Tibial nerve (tissue), 4 donors: ENCODE measurements around the gene VN1R5. TPM values are rescaled to one million over a fixed set of nuclear protein-coding genes. Genes with fewer than 3 reads are reported as not detected.

Experiments used
- DNase-seq, 2 donors: peaks; one replicate each; pipeline ENCODE4 v3.0.0-alpha.2; 2019; ENCODE audit warnings: low spot score in 2 of 2
- H3K27ac ChIP-seq, 4 donors: fragments of 200-600 bp; sonication (generic) in 3 of 4; one replicate each; pipeline ENCODE4 v1.5.1; 2017 to 2019; ENCODE audit warnings: mild to moderate bottlenecking in 1 of 4
- H3K27me3 ChIP-seq, 2 donors: fragments of 200-600 bp; sonication (generic) in 1 of 2; one replicate each; pipeline versions ENCODE4 v1.5.1 to v1.6.0; 2017 to 2019
- H3K36me3 ChIP-seq, 3 donors: fragments of 200-600 bp; sonication (generic); one replicate each; pipeline ENCODE4 v1.5.1; 2018 to 2019
- H3K4me1 ChIP-seq, 4 donors: fragments of 200-600 bp; sonication (generic) in 3 of 4; one replicate each; pipeline ENCODE4 v1.5.1; 2017 to 2019
- H3K4me3 ChIP-seq, 4 donors: fragments of 200-600 bp; sonication (generic) in 3 of 4; one replicate each; pipeline ENCODE4 v1.5.1; 2017 to 2019; ENCODE audit warnings: mild to moderate bottlenecking in 1 of 4, moderate library complexity in 1 of 4
- H3K9me3 ChIP-seq, 4 donors: fragments of 200-600 bp; sonication (generic) in 3 of 4; one replicate each; pipeline ENCODE4 v1.5.1; 2017 to 2019
- EP300 ChIP-seq, 2 donors: sonication (generic); formaldehyde crosslinking; IDR thresholded peaks; one replicate each; pipeline ENCODE4 v1.6.1; 2017; ENCODE audit warnings: antibody characterized with exemption in 2 of 2, mild to moderate bottlenecking in 1 of 2
- POLR2A ChIP-seq, 2 donors: fragments of 450-650 bp; IDR thresholded peaks; one replicate each; pipeline ENCODE4 v1.6.1; 2017; ENCODE audit warnings: antibody characterized with exemption in 2 of 2, mild to moderate bottlenecking in 2 of 2, moderate library complexity in 2 of 2
- WGBS, 2 donors: methylation state at CpG; one replicate each; pipeline ENCODE4 v1.1.5; 2018; 5-methylcytosine and 5-hydroxymethylcytosine counted together
- total RNA-seq, 4 donors: library from RNA; depleted of rRNA; stranded (reverse); fragments of >200 nt; gene quantifications; one replicate each; pipeline ENCODE4 v1.1.0, GENCODE V29; 2016
- TF ChIP-seq, protein P1 (sequence below), 5 experiments: fragments of 200-600 bp in 3 of 5; fragments of 450-650 bp in 2 of 5; sonication (generic) in 3 of 5; IDR thresholded peaks; one replicate each; pipeline ENCODE4 v1.5.1; 2016 to 2019; ENCODE audit warnings: antibody characterized with exemption in 5 of 5, mild to moderate bottlenecking in 3 of 5, moderate library complexity in 2 of 5

Gene VN1R5
- total RNA-seq, 4 donors from 2014 or later: not detected

DNA sequence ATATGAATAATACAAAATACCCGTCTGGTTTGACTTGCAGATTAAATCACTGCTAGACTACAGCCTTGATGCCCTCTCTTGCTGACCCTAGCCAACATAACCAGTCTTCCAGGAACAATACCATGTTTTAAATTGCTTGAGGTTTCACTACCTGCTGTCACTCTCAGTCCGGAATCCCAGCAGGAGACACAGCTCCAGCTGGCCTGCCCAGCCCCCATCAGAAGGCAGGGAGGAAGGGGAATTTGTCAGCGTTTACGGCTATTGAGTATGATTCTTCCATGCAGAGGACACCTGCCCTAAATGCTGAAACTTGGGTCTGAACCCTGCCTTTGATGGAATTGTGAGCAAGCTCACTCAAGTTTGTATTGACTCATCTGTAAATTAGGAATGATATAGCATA lies 42.8 kb downstream of the VN1R5 start:
- Histone ChIP-seq H3K9me3 (peaks cover 0 to 5% (median 0%) of the 10 kb centered on the region in 4 donors), H3K4me3 (no peak overlapping the region), H3K27me3 (no peaks in the 10 kb centered on the region), H3K27ac (no peak overlapping the region), H3K36me3 (peaks cover 0 to 61% (median 8%) of the 10 kb centered on the region in 3 donors), H3K4me1 (no peaks in the 10 kb centered on the region)
- no peak for TF ChIP-seq POLR2A (IDR thresholded peaks at IDR 0.05)
- TF ChIP-seq, protein P1, sequence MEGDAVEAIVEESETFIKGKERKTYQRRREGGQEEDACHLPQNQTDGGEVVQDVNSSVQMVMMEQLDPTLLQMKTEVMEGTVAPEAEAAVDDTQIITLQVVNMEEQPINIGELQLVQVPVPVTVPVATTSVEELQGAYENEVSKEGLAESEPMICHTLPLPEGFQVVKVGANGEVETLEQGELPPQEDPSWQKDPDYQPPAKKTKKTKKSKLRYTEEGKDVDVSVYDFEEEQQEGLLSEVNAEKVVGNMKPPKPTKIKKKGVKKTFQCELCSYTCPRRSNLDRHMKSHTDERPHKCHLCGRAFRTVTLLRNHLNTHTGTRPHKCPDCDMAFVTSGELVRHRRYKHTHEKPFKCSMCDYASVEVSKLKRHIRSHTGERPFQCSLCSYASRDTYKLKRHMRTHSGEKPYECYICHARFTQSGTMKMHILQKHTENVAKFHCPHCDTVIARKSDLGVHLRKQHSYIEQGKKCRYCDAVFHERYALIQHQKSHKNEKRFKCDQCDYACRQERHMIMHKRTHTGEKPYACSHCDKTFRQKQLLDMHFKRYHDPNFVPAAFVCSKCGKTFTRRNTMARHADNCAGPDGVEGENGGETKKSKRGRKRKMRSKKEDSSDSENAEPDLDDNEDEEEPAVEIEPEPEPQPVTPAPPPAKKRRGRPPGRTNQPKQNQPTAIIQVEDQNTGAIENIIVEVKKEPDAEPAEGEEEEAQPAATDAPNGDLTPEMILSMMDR (IDR thresholded peaks at IDR 0.05): no peak
- TF ChIP-seq EP300 (IDR thresholded peaks at IDR 0.05): no peak
- 63 to 76% methylated on average over 4 of the region's 4 CpGs for WGBS, 2 donors
- DNase-seq: no peak

DNA sequence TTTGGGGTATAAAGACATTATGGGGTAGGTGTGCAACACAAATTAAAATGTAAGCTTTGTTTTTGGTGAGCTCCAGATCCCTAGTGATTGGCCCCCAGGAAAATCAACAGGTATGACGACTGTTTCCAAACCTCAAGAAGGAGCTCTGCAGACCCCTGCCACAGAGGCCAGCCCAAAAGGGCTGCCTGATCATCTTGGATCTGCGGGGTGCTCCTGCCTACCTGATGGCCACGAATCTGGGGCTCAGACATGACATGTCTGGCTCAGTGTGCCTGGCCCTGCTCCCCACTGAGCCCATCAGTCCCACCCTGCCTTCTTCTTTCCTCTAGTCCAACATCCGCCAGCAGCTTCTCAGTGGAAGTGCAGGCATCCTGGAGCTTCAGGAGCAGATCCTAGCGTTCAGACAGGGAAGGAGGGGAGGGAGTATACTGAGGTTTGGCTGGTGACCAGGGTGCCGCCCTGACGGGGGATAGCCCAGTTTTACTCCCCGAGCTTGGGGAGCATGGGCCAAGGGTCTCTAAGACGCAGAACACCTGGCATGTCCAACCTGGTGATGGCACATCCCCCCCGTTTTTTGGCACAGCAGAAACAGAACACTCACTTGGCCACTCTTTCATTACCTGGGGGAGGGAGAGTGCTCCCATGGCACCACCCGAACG lies 44.0 kb downstream of the VN1R5 start:
- Histone ChIP-seq H3K4me3 (no peak overlapping the region), H3K27ac (no peak overlapping the region), H3K9me3 (peaks cover 0 to 5% (median 0%) of the 10 kb centered on the region in 4 donors), H3K27me3 (no peaks in the 10 kb centered on the region), H3K4me1 (no peaks in the 10 kb centered on the region), H3K36me3 (peaks cover 0 to 73% (median 8%) of the 10 kb centered on the region in 3 donors)
- TF ChIP-seq EP300 (IDR thresholded peaks at IDR 0.05): no peak
- no peak for TF ChIP-seq POLR2A (IDR thresholded peaks at IDR 0.05)
- TF ChIP-seq, protein P1 (IDR thresholded peaks at IDR 0.05): no peak
- DNase-seq: no peak
- 91 to 93% methylated on average over 12 of the region's 12 CpGs for WGBS, 2 donors

DNA sequence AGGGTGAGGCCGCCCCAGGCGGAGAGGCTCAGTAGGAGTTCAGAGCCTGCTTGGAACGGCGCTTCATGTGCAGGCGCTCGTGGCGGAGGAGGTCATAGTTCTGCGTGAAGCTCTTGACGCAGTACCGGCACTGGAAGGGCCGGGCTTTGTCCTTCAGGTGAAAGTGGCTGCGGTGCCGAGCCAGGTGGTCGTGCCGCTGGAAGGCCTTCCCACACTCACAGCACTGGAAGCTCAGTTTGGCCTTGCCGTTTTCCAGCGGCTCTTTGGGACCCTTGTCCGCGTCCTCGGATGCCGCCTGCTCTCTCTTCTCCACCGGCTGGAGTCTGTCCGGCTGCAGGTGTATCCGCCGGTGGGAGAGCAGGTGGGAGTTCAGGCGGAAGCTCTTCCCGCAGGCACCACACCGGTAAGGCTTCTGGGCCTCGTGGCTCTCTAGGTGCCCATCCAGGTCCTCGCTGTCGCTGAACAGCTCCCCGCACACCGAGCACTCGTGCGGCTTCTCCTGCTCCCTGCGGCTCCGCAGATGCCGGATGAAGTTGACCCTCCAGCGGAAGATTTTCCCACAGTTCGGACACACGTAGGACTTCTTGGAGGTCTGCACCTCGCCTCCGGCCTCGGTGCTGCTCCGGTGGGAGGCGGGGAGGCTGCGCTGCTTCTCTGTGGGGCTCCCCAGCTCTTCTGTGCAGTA lies 44.8 kb downstream of the VN1R5 start:
- no peaks in the 10 kb centered on the region for H3K4me1 ChIP-seq
- H3K27me3 ChIP-seq: no peaks in the 10 kb centered on the region
- H3K36me3 ChIP-seq: peaks cover 0 to 81% (median 8%) of the 10 kb centered on the region in 3 donors
- peaks cover 0 to 5% (median 0%) of the 10 kb centered on the region in 4 donors for H3K9me3 ChIP-seq
- DNase-seq: no peak
- 96 to 98% methylated on average over 46 to 47 of the region's 47 CpGs for WGBS, 2 donors
- no peak overlapping the region for H3K27ac ChIP-seq
- no peak overlapping the region for H3K4me3 ChIP-seq
- TF ChIP-seq, protein P1 (IDR thresholded peaks at IDR 0.05): no peak
- TF ChIP-seq POLR2A (IDR thresholded peaks at IDR 0.05) (no peak), EP300 (IDR thresholded peaks at IDR 0.05) (no peak)

DNA sequence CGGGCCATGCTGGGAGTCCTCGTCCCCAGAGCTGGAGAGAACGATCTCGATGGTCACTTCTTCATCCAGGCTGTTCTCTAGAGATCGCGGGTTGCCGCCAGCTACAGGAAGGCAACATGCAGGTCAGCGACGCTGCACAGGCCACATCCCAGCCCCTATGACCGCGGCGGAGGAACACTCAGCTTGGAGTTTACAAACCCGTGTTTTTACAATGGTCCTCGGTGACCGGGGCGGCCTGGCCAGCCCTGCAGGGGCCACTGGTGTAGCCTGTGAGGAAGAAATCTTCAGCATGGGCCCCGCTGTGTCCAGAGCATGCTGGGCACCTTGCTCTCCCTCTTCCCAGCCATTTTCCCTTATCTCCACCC lies 45.3 kb downstream of the VN1R5 start:
- H3K4me3 ChIP-seq: no peak overlapping the region
- peaks cover 0 to 86% (median 8%) of the 10 kb centered on the region in 3 donors for H3K36me3 ChIP-seq
- no peaks in the 10 kb centered on the region for H3K4me1 ChIP-seq
- H3K27ac ChIP-seq: no peak overlapping the region
- no peaks in the 10 kb centered on the region for H3K27me3 ChIP-seq
- 97% methylated on average over 15 to 17 of the region's 17 CpGs for whole genome bisulfite sequencing, 2 donors
- peaks cover 0 to 5% (median 0%) of the 10 kb centered on the region in 4 donors for H3K9me3 ChIP-seq
- DNase-seq: no peak
- TF ChIP-seq POLR2A (IDR thresholded peaks at IDR 0.05): no peak
- TF ChIP-seq, protein P1 (IDR thresholded peaks at IDR 0.05): no peak
- no peak for TF ChIP-seq EP300 (IDR thresholded peaks at IDR 0.05)

DNA sequence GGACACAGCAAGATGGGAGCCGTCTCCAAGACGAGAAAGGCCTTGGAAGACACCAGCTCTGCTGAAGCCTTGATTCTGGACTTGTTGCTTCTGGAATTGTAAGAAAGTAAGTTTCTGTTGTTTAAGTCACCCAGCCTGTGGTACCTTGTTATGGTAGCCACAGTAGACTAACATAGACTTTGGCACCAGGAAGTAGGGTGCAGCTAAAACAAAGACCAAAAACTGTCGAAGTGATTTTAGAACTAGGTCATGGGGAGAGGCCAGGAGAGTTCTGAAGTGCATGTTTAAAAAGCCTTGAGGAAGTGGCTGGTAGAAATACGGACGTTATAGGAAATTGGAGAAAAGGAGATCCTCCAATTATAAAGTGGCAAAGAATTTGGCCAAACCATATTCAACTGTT lies 47.3 kb downstream of the VN1R5 start:
- H3K4me3 ChIP-seq: no peak overlapping the region
- WGBS, 2 donors: 53 to 77% methylated on average over 5 of the region's 5 CpGs
- H3K4me1 ChIP-seq: no peaks in the 10 kb centered on the region
- peaks cover 0 to 100% (median 8%) of the 10 kb centered on the region in 3 donors for H3K36me3 ChIP-seq
- H3K27ac ChIP-seq: no peak overlapping the region
- no peaks in the 10 kb centered on the region for H3K27me3 ChIP-seq
- H3K9me3 ChIP-seq: peaks cover 0 to 5% (median 0%) of the 10 kb centered on the region in 4 donors
- DNase-seq: no peak
- no peak for TF ChIP-seq EP300 (IDR thresholded peaks at IDR 0.05)
- TF ChIP-seq POLR2A (IDR thresholded peaks at IDR 0.05): no peak
- TF ChIP-seq, protein P1 (IDR thresholded peaks at IDR 0.05): no peak
